ENCODE measurements around the gene ITGB1BP1. TPM values are rescaled to one million over a fixed set of nuclear protein-coding genes. Genes with fewer than 3 reads are reported as not detected.
"Not testable (repeated sequence)": the region's sequence is repeated elsewhere in the genome, so short reads cannot be mapped to it uniquely, and the experiment has no call there.

ITGB1BP1 gene
- total RNA-seq, 4 donors from 2014 or later: 10.7 to 27.7 (median 21.7) TPM

DNA sequence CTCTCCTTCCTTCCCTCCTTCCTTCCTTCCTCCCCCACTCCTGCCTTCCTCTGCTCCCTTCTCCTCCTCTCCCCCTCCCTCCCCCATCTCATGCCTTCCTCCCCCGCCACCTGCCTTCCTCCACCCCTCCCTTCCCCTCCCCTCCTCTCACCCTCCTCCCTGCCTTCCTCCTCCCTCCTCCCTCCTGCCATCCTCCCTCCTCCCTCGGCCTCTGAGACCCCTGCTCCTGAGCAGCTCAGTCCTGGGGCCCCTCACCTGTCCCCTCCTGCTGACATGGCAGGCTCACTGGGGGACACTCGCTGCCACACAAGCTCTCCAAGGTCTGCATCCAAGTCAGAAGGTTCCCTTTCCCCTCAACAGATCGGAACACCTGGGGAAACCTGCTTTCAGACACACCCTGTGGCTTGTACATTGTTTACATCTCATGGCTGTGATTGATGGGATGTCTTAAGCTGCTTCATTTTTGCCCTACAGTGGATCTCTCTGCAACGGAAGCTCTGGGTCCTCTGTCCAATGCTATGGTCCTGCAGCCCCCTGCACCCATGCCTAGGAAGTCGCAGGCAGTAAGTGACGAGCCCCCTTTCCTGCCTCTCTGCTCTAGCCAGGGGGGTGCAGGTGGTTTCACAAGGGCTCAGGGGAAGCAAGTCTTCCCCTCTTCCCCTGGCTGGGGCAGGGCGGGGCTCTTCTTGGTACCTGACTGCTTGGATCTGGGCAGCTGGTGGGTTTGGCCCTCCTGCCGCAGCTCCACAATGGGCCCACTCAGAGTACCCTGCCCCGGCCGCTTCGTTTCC is 22.9 kb downstream of the ITGB1BP1 start:
- TF ChIP-seq, protein P1, sequence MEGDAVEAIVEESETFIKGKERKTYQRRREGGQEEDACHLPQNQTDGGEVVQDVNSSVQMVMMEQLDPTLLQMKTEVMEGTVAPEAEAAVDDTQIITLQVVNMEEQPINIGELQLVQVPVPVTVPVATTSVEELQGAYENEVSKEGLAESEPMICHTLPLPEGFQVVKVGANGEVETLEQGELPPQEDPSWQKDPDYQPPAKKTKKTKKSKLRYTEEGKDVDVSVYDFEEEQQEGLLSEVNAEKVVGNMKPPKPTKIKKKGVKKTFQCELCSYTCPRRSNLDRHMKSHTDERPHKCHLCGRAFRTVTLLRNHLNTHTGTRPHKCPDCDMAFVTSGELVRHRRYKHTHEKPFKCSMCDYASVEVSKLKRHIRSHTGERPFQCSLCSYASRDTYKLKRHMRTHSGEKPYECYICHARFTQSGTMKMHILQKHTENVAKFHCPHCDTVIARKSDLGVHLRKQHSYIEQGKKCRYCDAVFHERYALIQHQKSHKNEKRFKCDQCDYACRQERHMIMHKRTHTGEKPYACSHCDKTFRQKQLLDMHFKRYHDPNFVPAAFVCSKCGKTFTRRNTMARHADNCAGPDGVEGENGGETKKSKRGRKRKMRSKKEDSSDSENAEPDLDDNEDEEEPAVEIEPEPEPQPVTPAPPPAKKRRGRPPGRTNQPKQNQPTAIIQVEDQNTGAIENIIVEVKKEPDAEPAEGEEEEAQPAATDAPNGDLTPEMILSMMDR (IDR thresholded peaks at IDR 0.05): no peak
- TF ChIP-seq POLR2AphosphoS5 (IDR thresholded peaks at IDR 0.05) (no peak), POLR2A (IDR thresholded peaks at IDR 0.05) (no peak), EP300 (IDR thresholded peaks at IDR 0.05; ENCODE audit: low read depth) (no peak)
- no peak overlapping the region for H3K27ac ChIP-seq

DNA sequence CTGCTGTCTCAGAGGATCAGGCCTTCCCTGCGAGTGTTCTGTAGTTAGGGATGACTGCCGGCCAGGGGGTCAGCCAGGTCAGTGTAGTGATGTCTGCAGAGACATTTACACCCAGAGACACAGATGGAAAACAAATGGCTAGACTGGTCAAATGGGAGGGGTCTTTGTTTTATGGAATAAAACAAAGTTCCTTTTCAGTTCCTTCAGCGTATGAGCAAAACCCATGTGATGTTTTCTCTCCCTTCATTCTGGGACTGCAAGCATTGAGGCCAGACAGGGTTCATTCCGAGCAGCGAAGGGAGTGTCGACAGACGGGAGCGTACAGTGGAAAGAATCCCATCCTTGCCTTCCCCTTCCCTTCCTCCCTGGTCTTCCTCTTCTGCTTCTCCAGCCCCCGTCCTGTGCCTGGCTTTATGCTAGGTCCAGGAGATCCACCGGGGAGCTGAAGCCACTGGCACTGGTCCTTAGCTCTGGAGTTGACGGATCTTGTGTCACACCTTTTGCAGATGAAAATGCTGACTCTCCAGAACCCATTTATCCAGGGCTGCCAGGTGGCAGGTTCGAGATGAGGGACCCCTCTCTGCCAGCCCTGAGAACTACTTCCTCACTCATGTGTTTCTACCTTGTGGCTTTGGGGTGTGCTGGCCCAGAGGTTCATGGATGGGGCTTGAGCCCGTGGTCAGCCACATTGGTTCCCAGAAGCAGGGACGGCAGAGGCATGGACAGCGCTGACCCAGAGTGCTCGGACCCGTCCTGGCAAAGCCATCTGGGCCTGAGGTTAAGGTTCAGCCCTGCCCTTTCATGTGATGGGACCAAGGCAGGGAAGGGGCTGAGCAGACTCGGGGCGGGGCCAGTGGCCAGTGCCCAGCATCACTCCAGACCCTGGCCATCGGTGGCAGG is 24.2 kb downstream of the ITGB1BP1 start:
- H3K27me3 ChIP-seq: no peaks in the 10 kb centered on the region
- no peak overlapping the region for H3K4me3 ChIP-seq
- peaks cover 0 to 15% (median 3%) of the 10 kb centered on the region in 4 donors for H3K36me3 ChIP-seq
- no peak for DNase-seq
- 49 to 81% methylated on average over 8 to 20 of the region's 20 CpGs for WGBS, 2 donors (ENCODE audit: low coverage in 1 of 2)
- H3K9me3 ChIP-seq: no peaks in the 10 kb centered on the region
- TF ChIP-seq, protein P1 (IDR thresholded peaks at IDR 0.05): no peak
- TF ChIP-seq EP300 (IDR thresholded peaks at IDR 0.05; ENCODE audit: low read depth) (no peak), POLR2AphosphoS5 (IDR thresholded peaks at IDR 0.05) (peak in 2 of 3 donors; percentile 23 to 35)
- intact Hi-C loops (cut with DNase I; ENCODE audit: low total_unique reads) (no loop called here), in situ Hi-C loops (cut with MboI; ENCODE audit: low pct_ligation_motif_present in 1 of 4, low pct_unique_long_range_greater_than_20kb in 1 of 4, low sequenced_read_pairs in 3 of 4) (no loop called here)
- H3K4me1 ChIP-seq: peaks cover 0 to 8% (median under 1%) of the 10 kb centered on the region in 4 donors
- peak overlapping the region; percentile 39 to 77 (median 48) for H3K27ac ChIP-seq

More for the DNA sequence above, 22.9 kb downstream of the ITGB1BP1 start:
- H3K4me1 ChIP-seq: peaks cover 0 to 17% (median 4%) of the 10 kb centered on the region in 4 donors
- in situ Hi-C loops (cut with MboI; ENCODE audit: low pct_ligation_motif_present in 1 of 4, low pct_unique_long_range_greater_than_20kb in 1 of 4, low sequenced_read_pairs in 3 of 4) (no loop called here), intact Hi-C loops (cut with DNase I; ENCODE audit: low total_unique reads) (no loop called here)
- no peak overlapping the region for H3K4me3 ChIP-seq
- H3K9me3 ChIP-seq: no peaks in the 10 kb centered on the region
- no peak for DNase-seq
- 82% methylated on average over 10 of the region's 12 CpGs; no CpG with 5 or more reads in 1 of the 2 donors for WGBS, 2 donors (ENCODE audit: low coverage in 1 of 2)
- H3K36me3 ChIP-seq: peaks cover 0 to 15% (median 3%) of the 10 kb centered on the region in 4 donors
- H3K27me3 ChIP-seq: no peaks in the 10 kb centered on the region

- Histone ChIP-seq H3K27ac (peak overlapping the region in 2 of 4 donors; percentile 37 to 46), H3K36me3 (peaks cover 0 to 14% (median 3%) of the 10 kb centered on the region in 4 donors)
- WGBS, 2 donors (ENCODE audit: low coverage in 1 of 2): 95 to 100% methylated on average over 1 to 11 of the region's 11 CpGs
Measured at GRCh38 chr2:9398251-9398650, 25.1 kb downstream of the ITGB1BP1 start.

GRCh38 chr2:9397201-9397600 is 26.1 kb downstream of the ITGB1BP1 start:
- no peak overlapping the region for H3K27ac ChIP-seq
- no peak overlapping the region for H3K4me3 ChIP-seq
- in situ Hi-C loops (cut with MboI; ENCODE audit: low pct_ligation_motif_present in 1 of 4, low pct_unique_long_range_greater_than_20kb in 1 of 4, low sequenced_read_pairs in 3 of 4): no loop called here
- DNase-seq: no peak
- H3K36me3 ChIP-seq: peaks cover 0 to 6% (median 3%) of the 10 kb centered on the region in 4 donors
- TF ChIP-seq POLR2A (IDR thresholded peaks at IDR 0.05): no peak
- no peak for TF ChIP-seq POLR2AphosphoS5 (IDR thresholded peaks at IDR 0.05)
- TF ChIP-seq EP300 (IDR thresholded peaks at IDR 0.05; ENCODE audit: low read depth): no peak
- TF ChIP-seq, protein P1 (IDR thresholded peaks at IDR 0.05): no peak
- 95% methylated on average over 14 of the region's 14 CpGs; no CpG with 5 or more reads in 1 of the 2 donors for WGBS, 2 donors (ENCODE audit: low coverage in 1 of 2)
- H3K9me3 ChIP-seq: no peaks in the 10 kb centered on the region
- intact Hi-C loops (cut with DNase I; ENCODE audit: low total_unique reads): no loop called here
- no peaks in the 10 kb centered on the region for H3K27me3 ChIP-seq
- H3K4me1 ChIP-seq: no peaks in the 10 kb centered on the region

More at GRCh38 chr2:9398251-9398650, 25.1 kb downstream of the ITGB1BP1 start:
- in situ Hi-C loops (cut with MboI; ENCODE audit: low pct_ligation_motif_present in 1 of 4, low pct_unique_long_range_greater_than_20kb in 1 of 4, low sequenced_read_pairs in 3 of 4); H3K4me3 ChIP-seq; DNase-seq; H3K9me3 ChIP-seq; H3K4me1 ChIP-seq; intact Hi-C loops (cut with DNase I; ENCODE audit: low total_unique reads); H3K27me3 ChIP-seq: not testable (repeated sequence)
